Tibial nerve (tissue), 3 donors: Measurements from ENCODE around the gene CAMTA1.

Source experiments
- POLR2A ChIP-seq, 2 donors: fragments of 450-650 bp; IDR thresholded peaks; one replicate each; pipeline ENCODE4 v1.6.1; 2017; ENCODE audit warnings: antibody characterized with exemption in 2 of 2, mild to moderate bottlenecking in 2 of 2, moderate library complexity in 2 of 2
- TF ChIP-seq, protein P1 (sequence below), 5 experiments: fragments of 200-600 bp in 3 of 5; fragments of 450-650 bp in 2 of 5; sonication (generic) in 3 of 5; IDR thresholded peaks; one replicate each; pipeline ENCODE4 v1.5.1; 2016 to 2019; ENCODE audit warnings: antibody characterized with exemption in 5 of 5, mild to moderate bottlenecking in 3 of 5, moderate library complexity in 2 of 5

- TF ChIP-seq, protein P1, sequence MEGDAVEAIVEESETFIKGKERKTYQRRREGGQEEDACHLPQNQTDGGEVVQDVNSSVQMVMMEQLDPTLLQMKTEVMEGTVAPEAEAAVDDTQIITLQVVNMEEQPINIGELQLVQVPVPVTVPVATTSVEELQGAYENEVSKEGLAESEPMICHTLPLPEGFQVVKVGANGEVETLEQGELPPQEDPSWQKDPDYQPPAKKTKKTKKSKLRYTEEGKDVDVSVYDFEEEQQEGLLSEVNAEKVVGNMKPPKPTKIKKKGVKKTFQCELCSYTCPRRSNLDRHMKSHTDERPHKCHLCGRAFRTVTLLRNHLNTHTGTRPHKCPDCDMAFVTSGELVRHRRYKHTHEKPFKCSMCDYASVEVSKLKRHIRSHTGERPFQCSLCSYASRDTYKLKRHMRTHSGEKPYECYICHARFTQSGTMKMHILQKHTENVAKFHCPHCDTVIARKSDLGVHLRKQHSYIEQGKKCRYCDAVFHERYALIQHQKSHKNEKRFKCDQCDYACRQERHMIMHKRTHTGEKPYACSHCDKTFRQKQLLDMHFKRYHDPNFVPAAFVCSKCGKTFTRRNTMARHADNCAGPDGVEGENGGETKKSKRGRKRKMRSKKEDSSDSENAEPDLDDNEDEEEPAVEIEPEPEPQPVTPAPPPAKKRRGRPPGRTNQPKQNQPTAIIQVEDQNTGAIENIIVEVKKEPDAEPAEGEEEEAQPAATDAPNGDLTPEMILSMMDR (IDR thresholded peaks at IDR 0.05): no peak
- no peak for TF ChIP-seq POLR2A (IDR thresholded peaks at IDR 0.05)
Observed at GRCh38 chr1:7295946-7296345, 510.7 kb downstream of the CAMTA1 start.
